SH-SY5Y (cell line): ENCODE data around the gene DPH1.

Source experiments
- GATA2 ChIP-seq: IDR thresholded peaks from 2 replicates; pipeline ENCODE4 v1.6.1; 2011; ENCODE audit warnings: mild to moderate bottlenecking, low read depth, low read length
- GATA3 ChIP-seq: IDR thresholded peaks from 2 replicates; pipeline ENCODE4 v1.6.1; 2011; ENCODE audit warnings: low read depth, mild to moderate bottlenecking, low read length, moderate library complexity

The DPH1 gene

DNA sequence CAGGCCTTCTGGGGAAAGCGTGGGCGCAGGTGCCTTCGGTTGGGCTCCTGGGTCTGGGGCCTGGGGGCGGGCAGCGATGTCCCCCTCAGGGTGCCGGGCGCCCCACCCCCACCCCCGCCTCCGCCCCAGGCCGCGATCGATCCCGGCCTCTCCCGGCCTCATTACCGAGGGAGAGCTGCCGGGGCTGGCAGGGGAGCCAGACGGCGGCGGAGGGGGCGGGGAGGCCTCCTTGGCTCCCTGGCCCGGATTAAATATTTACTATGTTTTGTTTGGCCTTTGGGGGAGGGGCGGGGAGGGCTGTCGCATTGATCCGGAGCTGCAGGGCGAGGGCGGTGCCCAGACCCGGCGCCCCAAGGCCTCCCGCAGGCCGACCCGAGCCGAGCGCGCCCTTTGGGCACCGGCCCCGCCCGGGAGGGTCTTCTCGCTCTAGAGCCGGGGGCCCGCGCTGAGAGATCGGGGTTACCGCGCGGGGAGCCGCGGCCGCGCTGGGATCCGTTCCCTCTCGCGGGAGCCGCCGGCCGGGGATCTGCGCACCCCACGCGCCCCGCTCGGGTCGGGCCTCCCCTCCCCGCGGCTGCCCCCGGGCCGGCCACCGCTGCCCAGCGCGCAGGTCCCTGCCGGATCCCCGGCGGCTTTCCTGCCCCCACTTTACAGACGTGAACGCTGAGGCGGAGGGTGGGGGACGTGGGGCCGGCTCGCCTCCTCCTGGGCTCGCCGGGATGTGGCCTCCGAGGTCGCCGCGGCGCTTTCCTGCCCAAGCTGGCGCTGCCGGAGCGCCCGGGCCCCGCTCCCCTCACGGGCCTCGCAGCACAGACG lies 31.8 kb upstream of the DPH1 start:
- TF ChIP-seq GATA2 (no peak), GATA3 (no peak)

DNA sequence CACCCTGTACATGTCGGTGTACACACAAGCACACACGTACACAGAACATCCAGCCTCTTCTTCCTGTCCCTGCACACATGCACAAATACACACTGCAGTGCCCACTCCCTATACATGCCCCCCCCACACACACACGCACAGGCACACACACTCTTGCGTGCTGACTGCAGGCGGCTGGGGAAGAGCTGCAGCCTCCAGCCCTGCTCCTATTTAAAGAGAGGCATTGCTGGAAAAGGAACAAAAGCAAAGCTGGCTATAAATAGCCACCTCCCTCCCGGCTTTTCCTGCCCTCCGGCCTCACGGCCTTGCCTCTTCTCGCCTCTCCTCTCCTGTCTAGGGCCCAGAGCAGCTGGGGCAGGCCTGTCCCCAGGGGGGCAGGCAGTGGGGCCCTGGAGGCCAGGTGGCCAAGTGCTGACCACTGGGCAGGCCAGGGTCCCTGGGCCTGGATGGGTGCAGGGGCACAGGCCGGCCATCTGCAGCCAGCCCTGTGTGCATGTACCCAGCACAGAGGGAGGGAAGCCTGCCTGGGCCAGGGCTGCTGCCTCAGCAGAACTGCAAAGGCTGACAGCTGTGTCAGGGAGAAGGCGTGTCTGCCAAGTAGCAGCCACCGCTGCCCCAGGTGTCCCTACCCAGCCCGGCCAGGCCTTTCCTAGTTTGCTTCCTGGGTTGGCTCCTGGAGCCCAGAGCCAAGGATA lies 30.2 kb upstream of the DPH1 start:
- TF ChIP-seq GATA2 = no peak

DNA sequence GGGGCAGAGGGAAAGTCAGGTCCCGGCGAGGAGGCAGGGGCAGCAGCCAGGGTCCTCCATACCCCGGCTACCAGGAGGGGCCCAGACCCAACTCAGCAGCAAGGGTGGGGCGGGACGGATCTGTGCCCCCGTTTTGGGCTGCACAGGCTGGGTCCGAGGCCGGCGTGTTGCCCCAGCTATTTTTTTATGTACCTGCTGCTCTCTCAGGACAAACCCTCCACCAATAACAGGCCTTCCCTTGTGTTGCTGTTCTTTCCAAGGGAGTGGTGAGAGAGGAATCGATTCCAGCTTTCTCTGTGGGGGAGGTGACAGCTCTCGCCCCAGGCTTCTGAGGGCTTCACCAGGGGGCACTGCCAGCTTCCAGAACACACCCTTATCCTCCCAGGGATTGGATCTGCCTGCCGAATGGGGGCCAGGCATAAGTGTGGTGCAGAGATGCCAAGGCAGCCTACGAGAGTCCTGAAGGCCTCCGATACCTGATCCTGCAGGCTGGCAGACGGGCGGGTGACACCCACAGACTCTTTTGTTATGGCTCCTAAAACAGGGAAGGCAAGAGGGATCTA lies 27.1 kb upstream of the DPH1 start:
- TF ChIP-seq GATA3 (no peak), GATA2 (no peak)

DNA sequence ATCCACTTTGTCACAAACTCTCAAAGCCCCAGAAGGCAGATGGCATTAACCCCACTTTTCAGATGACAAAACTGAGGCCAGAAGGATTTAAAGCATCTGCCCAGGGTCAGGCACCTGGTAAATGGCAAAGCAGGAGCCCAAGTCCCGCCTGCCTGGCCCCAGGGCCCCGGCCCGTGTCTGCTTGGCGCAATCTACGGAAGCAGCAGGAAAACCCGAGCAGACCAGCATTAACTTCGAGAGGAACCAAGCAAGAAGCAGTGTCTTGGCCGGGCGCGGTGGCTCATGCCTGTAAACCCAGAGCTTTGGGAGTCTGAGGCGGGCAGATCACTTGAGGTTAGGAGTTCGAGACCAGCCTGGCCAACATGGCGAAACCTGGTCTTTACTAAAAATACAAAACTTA lies 26.4 kb upstream of the DPH1 start:
- TF ChIP-seq GATA3 (no peak), GATA2 (no peak)

DNA sequence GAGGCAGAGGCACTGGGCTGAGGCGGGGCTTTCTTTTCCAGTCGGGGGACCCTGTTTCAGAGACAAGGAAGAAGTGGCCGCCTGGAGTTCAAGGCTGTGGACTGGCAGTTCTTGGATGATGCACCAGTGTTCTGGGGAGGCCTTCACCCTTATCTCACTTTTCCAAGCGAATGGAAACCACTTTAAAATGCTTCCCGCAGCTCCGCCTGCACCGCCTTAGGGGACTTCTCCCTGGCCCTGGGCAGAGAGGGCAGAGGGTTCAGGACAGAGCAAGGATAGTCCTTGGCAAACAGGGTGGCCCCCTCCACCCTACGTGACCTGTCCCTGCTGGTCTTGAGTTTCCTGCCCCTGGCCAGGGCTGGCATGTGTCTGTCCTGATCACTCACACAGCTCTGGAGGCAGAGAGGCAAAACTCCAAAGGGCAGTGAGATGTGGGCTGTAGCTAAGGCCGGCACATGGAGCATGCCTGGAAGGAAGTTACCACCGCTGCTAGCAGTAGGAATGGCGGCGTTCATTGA lies 25.5 kb upstream of the DPH1 start:
- TF ChIP-seq GATA3 (no peak), GATA2 (no peak)

DNA sequence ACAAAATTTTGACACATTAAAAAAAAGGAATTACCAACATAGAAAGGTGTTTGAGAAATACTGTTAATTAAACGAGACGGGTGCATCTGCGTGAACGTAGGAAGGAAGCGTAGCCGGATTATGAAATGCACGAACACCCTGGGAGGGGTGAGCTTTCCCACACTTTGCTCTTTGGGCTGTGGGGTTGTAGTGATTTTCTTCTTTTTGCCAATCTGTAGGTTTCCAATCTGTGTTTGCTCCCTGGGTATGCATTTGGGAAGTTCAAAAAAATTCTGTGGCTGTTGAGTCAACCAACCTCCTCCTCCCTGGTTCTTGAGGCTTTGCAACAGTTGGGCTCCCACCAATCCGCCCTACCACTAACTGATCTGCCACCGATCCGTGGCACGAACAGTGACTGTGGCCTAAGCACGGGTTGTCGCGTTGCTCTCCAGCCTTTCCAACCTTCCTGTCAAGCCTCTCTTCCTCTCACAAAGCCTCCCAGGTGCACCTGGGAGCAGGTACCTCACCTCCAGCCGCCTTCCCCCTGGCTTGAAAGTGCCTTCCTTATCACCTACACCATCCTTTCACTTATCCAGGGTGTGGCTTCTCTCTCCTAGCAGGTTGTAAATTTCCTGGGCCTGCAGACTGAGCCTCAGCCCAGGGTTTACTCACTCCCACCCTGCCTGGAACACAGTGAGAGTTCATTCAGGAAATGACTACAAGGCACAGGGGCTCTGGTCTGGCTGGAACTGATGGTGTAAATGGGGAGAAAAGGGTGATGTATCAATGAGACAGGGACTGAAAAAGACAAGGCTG lies 21.4 kb upstream of the DPH1 start:
- no peak for TF ChIP-seq GATA2
- no peak for TF ChIP-seq GATA3

DNA sequence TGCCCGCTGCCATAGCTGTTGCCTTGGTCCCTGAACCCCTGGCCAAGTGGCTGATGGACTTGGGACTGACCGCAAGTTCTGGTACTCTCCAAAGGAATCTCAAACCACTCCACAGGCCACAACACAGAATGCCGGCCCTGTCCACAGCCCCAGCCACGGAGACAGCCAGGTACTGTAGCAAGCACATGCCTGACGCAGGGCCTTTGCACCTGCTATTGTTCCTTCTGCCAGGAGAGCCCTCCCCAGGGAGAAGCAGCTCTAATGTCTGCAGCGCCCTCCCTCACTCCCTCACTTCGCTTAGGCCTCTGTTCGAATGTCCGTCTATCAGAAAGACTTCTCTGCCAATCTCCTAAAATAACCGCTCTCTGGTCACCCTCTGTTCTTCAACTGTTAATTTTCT lies 20.2 kb upstream of the DPH1 start:
- TF ChIP-seq GATA3 (no peak), GATA2 (no peak)

DNA sequence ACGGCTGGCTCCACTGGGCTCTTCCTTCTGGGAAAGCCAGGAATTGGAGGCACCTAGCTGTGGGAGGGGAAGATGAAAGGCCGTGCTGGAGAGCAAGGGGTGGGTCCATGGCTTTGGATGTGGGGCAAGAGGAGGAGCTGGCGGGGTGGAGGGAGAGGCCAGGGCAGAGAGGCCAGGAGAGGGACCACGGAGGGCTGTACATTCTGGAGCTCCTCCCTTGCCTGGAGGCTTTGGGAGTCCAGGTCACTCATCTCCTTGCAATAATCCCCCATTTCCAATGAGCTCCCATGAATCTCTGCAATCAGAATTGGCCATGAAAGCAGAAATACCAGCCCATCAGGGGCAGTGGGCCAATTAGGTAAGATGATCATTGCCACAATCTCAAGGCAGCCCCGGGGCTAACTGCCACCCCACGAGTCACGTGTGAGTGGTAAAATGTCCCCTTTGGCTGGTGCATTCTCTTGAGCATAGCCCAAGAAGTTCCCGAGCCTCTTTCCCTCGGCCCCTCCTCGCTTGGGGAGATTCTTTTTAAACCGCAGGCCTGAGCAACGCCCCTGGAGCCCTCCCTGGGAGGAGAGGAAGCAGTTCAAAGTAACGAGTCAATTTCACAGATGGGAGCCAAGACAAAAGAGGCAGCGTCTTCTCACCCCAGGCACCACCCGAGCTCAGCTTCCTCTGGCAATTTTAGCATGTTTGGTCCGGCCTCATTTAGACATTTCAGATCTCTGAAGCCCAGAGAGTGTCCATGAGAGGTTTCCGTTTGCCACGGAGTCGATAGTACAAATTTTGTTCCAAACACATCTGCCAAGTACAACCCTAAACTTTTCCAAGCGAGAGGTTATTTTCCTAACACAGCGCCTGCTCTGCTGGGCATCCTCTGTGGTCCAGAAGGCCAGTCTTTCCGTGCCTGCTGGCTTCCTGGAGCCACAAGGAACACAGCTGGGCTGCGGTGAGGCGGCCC lies 18.3 kb upstream of the DPH1 start:
- no peak for TF ChIP-seq GATA2
- TF ChIP-seq GATA3 = no peak

DNA sequence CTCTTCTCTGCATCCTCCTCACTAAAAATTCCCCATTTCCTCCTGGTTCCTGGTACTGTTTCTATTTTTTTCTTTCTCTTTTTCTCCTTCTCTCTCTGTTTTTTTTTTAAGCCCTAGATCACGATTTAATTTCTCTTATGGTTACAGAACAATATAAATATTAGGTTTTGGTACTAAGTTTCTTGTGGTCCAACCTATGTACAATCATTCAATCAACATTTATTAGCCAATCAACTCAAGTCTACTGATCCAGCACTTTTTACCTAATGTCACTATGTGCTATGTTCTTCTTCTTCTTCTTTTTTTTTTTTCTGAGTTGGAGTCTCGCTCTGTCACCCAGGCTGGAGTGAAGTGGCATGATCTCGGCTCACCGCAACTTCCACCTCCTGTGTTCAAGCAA lies 17.5 kb upstream of the DPH1 start:
- TF ChIP-seq GATA2 = no peak

DNA sequence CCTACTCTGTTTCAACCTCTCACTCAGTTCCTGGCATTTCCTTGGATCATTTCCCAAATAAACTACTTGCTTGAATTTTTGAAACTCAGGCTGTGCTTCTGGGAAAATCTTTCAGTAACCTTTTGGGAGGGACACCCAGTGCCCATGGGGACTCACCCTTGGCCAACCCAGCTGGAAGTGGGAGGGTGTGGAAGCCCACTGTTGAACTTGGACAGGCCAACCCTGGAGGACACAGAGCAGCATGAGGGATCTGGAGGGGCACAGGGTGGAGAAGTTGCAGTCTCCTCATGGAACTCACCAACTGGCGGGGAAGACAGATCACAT lies 16.0 kb upstream of the DPH1 start:
- TF ChIP-seq GATA3 (no peak), GATA2 (no peak)

DNA sequence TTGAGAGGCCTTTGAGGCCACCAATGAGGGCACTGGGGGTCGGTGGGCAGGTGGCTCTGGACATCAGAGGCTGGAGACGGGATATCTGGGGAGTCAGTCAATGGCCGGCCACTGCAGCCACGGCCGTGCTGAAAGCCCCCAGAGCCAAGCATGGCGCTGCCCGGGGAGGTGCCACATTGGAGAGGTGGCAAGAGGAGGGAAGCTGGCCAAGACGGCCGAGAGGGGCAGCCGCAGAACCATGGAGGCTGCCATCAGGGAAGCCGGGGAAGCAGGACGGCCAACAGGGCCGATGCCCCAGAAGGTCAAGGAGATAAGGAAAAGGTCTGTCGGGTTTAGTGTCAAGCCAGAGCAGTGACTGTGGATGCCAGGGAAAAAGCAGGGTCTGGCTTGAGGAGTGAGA lies 14.6 kb upstream of the DPH1 start:
- TF ChIP-seq GATA3 = no peak

DNA sequence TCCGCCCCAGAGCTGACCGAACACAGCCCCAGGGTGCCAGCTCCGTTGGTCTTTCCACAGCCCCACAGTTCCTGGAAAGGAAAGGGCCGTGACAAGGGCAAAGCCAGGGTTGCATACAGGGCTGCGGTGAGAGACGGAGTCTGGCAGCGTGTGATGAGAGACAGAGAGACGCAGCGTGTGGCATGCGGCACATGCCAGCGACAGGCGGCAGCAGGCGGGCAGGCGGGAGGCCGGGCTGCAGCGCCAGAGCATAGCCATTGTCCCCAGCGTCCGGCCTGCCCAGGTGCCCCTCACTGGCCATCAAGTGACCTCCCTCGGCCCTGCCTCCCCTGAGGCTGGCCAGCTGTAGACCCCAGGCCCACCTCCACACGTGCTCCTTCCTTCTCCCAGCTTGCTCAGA lies 13.5 kb upstream of the DPH1 start:
- TF ChIP-seq GATA2 = no peak

DNA sequence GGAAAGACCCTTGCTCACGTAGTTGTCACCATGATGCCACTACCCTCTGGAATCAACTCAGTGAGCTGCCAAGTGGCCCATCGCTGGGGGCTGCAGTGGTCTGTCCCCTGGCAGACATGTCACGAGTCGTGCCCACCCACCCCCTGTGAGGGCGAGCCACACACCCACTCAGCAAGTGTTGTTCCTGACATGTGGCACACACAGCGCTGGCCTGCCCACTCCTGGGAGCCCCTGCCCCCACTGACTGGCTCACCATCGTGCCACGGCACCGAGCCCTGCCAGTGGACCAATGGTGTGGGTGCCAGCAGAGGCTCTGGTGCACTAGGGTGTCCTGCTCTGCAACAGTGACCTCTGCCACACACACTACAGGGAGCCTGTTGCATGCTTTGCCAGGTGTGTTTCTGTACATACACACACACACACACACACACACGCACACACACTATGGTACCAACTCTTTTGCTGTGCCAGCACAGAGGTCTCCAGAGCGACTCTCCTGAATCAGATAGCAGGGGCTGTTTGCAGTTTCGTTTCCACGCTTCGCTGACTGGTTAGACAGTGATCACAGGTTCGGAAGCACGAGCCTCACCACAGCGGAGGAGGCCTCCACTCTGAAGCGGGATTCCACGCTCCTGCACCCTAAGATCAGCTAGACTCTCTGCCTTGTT lies 12.5 kb upstream of the DPH1 start:
- no peak for TF ChIP-seq GATA3
- no peak for TF ChIP-seq GATA2
